Hepatic stellate cell (primary cell): ENCODE results near the gene BRSK1.
"Not testable (repeated sequence)": the region's sequence is repeated elsewhere in the genome, so short reads cannot be mapped to it uniquely, and the experiment has no call there.

Source experiments
- DNase-seq: peaks from one replicate; pipeline ENCODE4 v3.0.0; 2011; ENCODE audit warnings: low spot score

BRSK1 gene

DNA sequence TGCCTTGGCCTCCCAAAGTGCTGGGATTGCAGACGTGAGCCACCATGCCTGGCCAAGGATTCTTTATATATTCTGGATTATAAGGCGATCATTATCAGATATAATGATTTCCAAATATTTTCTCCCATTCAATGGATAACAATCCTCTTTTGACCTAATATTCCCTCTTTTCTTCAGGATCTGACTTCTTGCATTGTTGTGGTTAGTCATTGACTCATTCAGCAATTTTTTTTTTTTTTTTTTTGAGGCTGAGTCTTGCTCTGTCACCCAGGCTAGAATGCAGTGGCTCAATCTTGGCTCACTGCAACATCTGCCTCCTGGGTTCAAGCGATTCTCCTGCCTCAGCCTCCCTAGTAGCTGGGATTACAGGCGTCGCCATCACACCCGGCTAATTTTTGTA lies 46.0 kb downstream of the BRSK1 start:
- not testable (repeated sequence) for DNase-seq

DNA sequence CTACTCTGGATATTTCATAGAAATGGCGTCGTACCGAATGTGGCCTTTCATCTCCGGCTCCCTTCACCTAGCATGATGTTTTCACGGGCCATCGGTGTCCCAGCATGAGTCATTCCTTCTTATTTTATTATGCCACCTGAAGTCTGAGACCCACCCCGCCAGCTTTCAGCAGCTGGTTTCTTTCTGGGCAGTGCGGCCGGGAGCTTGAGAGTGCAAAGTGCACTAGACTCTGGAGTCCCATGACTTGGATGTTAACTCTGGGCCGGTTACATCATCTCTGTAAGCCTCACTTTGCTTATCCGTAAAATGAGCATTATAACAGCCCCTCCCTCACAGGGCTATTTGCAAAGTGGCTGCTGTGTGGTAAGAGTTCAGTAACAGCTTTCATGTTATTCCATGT lies 50.1 kb downstream of the BRSK1 start:
- DNase-seq = no peak

- DNase-seq = no peak
Observed at GRCh38 chr19:55336101-55336500, 52.3 kb downstream of the BRSK1 start.

- peak; percentile 100 for DNase-seq
Observed at GRCh38 chr19:55339105-55339888, 55.5 kb downstream of the BRSK1 start, which contains the start of gene KMT5C. Gene KMT5C (plus strand): TSS chr19:55339876. CDS start chr19:55341937, 2,061 bp downstream.

- no peak for DNase-seq
Observed at GRCh38 chr19:55339889-55340783, 56.3 kb downstream of the BRSK1 start.

DNA sequence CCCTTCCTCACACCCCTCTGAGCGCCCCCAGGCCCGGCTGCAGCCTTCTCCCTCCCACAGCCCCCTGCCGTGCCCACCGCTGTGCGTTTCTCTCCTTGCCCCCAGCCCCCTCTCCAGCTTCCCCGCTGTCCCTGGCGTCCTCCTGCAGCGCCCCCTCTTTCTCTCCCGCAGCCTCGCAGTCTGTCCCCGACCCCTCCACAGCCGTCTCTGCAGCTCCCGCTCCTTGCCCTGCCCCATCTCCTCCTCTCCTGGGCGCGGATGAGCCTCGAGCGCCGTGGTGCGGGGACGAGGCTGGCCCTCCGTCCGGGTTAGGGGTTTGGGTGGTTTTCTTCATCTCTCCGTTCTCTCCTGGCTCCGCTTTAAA lies 57.0 kb downstream of the BRSK1 start:
- no peak for DNase-seq

DNA sequence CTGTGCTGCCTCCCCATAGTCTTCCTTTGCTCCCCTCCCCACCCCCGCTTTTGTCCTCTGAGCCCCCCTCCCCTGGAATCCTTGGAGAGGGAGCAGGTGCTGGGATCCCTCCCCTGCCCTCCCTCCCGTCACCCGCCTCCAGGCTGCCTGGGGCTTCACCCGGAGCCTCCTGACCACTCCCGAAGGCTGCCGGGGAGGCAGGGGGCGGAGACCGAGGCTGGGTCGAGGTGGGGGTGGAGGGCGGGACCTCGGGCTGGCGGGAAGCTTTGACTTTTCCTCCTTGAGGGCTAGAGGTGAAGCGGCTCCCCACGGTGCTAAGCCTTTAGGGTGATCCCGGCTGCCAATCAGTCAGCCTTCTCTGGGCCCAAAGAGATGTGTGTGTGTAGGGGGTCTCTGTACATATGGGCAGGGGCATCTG lies 57.4 kb downstream of the BRSK1 start:
- peak; percentile 87 for DNase-seq

- no peak for DNase-seq
Observed at GRCh38 chr19:55341595-55342531, 58.1 kb downstream of the BRSK1 start.

DNA sequence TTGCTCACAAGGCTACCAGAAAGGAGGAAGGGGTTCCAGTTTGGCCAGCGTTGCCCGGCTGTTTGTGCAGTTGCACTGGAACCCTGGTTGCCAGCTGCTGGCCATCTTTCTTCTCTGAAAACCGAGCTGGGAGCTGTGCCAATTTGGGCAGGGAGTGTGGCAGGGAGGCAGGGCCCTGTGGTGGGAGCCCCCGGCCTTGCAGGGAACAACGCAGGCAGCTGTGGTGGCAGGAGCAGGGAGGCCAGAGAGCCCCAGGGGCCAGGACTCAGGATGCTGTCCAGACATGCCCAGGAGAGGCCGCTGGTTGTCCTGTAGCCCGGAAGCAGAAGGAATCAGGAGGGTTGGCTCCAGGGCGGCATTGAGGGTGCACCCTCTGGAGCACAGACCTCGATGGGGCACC lies 60.6 kb downstream of the BRSK1 start:
- DNase-seq = no peak

- no peak for DNase-seq
Observed at GRCh38 chr19:55345101-55345817, 61.5 kb downstream of the BRSK1 start.

GRCh38 chr19:55345818-55346724 lies 62.3 kb downstream of the BRSK1 start:
- no peak for DNase-seq

GRCh38 chr19:55346725-55347441 lies 63.1 kb downstream of the BRSK1 start:
- no peak for DNase-seq

- DNase-seq = no peak
Observed at GRCh38 chr19:55347442-55348009, 63.7 kb downstream of the BRSK1 start.

DNA sequence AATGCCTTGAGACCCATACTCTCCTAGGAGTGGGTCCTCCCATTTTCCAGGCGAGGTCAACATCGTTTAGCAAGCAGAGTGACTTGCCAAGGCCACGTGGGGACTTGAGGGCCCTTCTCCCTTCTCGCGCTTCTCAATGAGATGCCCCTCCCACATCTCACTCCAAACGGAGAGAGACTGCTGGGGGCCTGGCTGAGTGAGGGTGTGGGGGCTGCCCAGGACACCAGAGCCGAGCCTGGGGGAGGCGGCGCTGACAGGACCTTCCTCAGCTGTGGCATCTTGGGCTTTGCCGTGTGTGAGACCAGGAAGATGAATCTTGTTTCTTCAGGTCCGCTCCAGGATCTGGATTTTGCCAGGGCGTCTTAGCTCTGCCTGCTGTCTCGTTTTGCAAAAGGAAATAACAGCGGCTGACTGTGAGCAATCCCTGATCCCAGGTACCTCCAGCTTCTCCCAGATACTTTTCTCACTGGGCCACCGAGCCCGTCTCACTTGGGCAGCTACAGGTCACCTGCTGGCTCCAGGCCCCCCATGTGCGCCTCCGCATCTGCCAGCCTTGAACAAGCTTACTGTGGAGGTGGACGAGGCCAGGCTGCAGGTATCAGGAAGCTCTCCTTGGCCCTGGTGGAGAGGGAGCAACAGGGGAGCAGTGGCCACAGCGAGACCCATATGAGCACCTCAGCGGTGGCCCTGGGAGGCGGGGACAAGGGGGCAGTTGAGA lies 64.7 kb downstream of the BRSK1 start:
- DNase-seq = no peak

DNA sequence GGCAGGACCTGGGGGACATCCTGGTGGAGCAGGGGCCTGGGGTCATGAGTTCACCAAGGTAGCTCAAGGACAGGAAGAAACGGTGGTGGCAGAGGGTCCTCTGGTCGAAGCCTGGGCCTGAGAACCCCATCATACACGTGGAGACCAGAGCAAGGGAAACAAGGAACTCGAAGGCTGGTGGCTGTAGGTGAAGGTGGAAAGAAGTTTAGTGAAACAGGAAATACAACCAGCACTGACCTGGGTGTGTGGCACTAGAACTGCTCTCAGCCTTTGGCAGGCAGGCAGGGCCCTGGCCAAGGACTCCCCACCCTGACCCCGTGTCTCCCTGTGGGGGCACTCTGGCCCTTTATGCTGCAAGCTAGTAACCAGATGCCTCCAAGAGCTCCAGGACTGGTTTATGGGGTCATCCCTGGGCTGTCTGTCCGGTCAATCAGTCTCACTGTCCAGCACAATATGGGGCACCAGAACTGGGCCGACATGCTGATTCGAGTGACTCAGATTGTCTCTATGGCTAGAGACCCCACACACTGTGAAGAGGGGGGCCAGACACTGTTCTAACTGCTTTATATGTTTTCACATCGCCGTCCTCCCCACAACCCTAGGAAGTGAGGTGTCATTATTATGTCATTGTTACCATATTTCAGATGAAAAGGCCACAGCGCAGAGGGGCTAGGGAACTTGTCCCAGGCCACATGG lies 67.0 kb downstream of the BRSK1 start:
- DNase-seq = no peak

DNA sequence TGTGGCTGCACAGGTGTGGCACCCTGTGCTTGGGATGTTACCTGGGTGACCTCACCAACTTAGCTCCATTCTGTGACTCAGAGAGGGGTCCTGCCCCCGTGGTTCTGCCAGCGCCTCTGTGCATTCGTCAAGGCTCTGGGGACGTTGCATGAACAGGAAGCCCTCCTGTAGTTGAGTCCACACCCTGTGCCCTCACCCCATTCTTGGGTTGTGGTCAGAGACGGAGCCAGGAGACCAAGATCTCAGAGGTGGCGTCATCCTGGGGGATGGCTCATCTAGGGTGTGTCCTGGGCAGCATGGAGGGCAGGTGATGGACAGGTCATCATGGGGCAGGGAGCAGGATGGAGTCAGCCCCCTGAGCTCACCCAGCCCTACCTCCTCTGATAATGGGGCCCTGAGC lies 68.2 kb downstream of the BRSK1 start:
- no peak for DNase-seq

DNA sequence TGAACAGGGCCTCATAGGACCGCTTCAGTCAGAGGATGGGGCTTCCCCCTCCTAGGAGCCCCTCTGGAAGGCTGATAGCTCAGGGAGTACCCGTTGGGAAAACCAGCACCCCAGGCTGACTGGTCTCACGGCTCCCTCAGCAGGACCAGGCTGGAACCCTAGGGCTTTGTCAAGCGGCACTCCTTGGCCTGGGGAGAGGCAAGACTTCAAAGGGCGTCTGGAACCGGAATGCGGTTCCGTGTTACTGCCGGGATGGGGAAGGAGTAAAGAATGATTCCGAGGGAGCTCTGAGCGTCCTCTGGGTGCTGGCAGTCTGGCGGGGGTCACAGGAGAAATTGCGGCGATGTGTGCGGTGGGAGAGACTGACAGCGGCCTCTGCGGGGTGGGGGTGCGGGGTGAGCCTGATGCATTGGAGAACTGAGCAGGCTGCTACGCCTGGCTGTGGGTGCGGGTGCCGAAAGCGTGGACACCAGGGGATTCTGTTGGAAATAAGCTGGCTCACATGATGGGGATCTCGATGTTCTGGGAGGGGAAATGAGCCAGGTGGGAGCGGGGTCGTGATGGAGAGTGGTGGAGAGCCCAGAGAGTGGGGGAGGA lies 68.8 kb downstream of the BRSK1 start:
- no peak for DNase-seq
